GM21825 (cell line): ENCODE results near the gene TOMM7.

Source experiments
- ATAC-seq: cut with Tn5 transposase; IDR thresholded peaks from one replicate; pipeline ENCODE4 v1.9.1; 2021; ENCODE audit warnings: mild to moderate bottlenecking, moderate library complexity; ENCODE audit not compliant: unreplicated experiment

Gene TOMM7

DNA sequence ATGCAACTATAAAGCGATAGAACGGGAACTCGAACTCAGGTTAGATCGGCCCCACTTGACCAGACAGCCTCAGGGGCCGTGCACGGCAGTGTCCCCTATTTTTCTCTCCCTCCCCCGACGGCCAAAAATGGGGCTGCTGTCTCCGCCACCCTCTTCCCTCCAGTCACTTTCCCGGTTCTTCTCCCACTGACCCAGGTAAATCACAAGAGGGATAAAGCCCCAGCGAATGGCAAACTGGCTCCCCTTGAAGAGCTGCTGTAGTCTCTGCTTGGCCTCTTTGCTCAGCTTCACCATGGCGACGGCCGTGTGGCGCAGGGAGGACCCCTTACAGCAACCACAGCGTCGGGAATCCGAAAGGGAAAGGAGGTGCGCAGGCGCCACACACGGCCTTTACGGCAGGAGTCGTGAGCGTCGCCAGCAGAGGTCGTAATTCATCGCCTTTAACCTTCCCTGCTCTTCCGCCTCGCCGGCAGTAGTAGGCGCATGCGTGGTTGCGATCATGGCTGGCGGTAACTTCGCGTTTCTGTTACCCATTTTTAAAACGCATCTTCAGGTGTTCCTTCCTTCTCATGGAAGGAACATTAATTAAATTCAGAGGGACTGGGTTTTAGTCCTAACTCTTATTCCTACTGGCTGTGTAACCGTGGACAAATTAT is at the start of gene TOMM7:
TSS of gene TOMM7 (minus strand) at position 364 of the 656 bp plus-strand sequence. CDS start at position 294, 70 bp downstream.
- peak; percentile 84 for ATAC-seq

DNA sequence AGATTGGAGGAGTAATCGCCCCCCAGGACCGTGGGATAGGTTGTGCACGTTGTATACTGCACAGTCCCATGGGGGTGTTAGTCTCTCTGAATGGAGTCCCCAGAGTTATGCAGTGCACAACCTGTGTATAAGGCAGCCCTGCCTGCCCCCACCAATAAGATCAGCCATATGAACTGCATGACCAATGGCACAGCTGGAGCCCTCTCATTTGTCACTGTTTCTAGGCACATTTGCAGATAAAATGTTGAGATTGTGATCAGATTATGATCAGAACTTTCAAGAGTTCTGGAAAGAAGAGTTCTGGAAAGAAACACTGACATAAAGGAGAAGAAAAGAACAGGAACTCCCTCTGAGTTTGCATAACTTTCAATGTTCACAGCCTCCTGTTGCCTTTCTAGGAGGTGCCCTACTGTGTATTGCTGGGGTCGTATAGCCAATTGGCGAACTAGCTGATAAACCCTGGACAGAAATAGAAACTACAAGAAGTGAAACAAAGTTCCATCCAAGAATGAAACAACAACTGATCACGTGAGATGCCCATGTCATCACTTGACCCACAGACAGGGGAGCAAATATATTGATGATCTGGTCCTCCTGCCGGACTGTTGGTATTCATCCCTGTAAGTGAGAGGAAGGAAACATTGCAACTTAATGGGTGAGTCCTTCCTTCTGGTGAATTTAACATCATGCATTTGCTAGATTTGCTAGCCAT is 49.6 kb upstream of the TOMM7 start:
- peak; percentile 90 for ATAC-seq

DNA sequence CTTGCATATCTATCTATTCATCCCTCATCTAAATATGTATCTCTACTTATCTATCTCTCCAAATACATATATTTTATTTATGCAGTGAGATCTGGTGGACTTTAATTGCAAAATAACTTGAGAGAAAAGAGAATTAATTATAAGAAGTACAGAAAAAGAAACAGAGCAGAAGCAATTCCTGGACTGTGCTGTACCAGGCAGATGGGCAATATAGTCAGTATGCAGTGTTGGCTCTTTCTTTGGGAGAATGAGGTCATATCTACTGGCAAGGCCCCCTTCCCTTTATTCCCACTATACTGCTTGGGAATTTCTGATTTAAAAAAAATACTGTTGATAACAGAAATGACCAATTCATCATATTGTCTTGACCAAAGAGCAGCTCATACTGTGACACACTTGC is 49.0 kb upstream of the TOMM7 start:
- ATAC-seq = no peak

DNA sequence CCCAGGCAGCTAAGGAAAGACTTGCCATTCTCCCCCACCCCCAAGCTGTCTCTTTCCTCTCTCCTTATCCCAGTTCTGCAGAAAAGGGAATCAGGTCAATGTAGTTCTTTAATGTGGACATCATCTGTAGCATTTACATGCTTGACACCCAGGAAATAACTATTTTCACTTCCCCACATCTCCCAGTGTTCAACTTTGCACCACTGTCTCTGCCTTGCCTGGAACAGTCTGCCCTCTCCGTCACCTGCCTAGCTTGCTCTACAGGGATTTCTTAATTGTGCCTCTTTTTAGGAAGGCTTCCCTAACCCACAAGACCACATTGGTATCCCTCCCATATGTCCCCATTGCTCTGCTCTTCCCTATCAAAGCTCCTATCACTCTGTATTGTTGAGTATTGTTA is 45.9 kb upstream of the TOMM7 start:
- ATAC-seq = no peak

DNA sequence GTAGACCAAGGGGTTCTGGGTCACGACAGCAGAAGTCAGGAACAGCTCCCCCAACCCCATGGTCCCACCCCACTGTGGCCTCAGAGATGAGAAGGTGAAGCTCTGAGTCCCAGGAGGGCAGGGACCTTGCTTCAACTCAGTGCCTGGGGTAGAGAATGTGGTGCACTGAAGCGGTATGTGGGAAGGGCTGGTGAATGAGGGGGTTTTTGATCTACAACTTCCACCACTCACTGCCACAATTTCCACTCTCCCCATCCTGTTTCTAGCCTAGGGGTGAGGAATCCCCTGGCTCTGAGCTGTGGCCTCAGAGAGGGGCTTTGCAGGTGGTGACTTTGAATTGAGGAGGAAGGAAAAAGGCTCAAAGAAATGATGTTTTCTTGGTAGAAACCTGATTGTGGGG is 44.9 kb upstream of the TOMM7 start:
- no peak for ATAC-seq

DNA sequence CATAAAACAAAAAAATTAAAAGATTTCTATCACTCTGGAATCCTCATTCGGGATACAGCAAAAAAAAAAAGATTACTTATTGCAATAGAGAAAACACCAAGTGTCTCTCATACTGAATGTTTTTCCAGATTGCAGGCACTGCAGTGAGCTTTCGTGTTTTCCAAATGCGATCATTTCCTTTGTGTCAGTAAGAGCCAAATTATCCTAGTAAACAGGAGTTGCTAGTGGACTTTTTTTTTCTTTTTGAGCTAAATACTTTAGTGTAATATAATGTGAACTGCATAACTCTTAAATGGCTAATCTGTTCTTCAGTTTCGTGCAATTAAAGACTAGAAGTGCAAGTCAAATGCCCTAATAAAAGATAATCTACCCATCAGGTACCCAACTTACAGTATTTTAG is 44.4 kb upstream of the TOMM7 start:
- ATAC-seq = no peak

DNA sequence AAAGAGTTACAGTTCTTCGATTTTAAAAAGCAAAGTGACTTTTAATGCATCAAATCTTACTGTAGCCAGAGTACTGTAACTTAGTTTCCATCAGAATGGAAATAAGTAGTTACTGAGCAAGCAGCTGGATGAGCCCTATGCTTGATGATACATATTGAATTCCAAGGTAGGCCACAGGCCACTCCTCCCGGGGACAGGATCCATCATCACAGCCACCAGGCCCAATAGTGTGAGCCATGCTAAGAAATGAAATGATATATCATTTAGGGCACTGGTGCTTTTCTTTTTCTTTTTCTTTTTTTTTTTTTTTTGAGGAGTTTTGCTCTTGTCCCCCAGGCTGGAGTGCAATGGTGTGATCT is 42.9 kb upstream of the TOMM7 start:
- ATAC-seq = no peak

DNA sequence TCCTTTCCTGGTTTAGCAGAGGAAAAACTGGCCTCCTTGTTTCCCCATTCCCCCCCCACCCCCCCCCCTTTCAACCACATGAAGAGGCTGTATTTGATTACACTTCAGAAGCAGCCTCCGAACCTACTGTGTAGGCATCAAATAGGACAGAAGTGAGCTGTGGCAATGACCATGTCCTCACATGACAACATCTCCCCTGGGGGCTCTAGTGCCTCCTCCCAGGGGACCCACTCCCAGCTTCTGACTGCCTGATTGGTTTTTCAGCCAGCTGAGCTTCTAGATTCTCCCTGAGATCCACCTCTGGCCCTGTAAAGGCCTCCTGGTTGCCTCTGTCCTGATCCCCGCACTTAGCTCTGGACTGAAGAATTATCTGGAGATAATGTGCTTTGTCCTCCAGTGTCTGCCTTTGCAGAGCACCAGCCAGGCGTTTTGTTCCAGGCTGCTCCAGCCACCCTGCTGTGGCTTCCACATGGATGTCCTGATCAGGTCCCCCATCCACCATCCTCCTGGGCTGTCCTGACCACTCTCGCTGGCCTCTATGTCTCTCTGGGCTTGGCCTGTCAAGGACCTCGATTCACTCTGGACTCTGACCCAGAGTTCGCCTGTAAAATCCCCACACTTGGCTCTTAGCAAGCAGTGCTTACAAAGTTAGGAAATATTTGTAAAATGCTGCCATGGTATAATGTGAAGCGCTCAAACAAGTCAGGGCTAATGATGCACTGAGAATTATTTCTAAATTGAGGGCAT is 42.4 kb upstream of the TOMM7 start:
- no peak for ATAC-seq

DNA sequence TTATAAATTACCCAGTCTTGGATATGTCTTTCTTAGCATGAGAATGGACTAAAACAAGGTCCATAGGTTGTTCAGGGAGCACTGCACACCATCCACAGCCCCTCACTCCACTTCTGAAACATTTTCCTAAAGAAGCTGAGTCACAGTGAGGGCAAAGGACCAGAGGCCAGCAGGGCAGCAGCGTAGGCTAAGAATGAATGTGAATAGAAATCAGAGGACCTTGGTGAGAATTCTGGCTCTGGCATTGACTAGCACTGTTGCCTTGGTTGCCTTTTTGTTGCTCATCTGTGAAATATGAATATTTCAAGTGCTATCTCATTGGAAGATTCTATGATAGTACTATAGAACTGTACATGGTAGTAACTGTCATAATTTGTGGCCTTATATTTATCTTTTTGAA is 41.7 kb upstream of the TOMM7 start:
- no peak for ATAC-seq

DNA sequence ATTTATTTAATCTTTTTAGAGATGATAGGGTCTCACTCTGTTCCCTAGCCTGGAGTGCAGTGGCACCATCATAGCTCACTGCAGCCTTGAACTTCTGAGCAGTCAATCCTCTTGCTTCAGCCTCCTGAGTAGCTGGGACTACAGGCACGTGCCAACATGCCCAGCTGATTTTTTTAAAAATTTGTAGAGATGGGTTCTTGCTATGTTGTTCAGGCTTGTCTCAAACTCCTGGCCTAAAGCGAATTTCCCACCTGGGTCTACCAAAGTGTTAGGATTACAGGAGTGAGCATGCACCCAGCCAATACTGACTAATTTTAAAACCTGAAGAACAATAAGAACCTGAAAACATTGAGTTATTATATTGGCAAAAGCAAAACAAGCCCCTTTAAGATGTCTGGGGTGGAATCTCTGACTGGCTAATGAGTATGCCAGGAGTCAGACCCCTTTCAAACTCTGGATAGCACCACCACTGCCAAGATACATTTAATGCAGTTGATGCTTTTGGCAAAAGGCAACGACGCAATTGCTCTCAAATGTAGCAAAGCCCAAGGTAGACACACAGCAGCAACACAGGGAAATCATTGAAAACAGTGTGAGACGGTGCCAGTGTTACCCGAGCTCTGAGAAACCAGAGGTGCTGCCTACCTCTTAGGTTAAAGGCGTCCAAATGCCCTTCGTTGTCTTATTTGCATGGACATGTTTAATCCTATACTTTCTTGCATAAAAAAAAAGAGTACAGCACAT is 40.7 kb upstream of the TOMM7 start:
- ATAC-seq = no peak

DNA sequence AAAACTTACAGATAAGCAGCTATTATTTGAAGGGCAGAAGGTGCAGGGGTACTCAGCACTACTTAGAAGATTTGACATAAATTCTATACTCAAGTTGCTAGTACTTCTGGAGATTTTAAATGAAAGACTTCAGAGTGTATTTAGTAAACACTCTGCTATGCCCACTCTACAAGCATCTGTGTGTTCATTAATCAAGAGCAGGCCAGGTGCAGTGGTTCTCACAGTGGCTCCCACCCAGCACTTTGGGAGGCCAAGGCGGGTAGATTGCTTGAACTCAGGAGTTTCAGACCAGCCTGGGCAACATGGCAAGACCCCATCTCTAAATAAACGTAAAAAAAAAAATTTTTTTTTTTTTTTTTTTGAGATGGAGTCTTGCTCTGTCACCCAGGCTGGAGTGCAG is 38.9 kb upstream of the TOMM7 start:
- ATAC-seq = no peak

DNA sequence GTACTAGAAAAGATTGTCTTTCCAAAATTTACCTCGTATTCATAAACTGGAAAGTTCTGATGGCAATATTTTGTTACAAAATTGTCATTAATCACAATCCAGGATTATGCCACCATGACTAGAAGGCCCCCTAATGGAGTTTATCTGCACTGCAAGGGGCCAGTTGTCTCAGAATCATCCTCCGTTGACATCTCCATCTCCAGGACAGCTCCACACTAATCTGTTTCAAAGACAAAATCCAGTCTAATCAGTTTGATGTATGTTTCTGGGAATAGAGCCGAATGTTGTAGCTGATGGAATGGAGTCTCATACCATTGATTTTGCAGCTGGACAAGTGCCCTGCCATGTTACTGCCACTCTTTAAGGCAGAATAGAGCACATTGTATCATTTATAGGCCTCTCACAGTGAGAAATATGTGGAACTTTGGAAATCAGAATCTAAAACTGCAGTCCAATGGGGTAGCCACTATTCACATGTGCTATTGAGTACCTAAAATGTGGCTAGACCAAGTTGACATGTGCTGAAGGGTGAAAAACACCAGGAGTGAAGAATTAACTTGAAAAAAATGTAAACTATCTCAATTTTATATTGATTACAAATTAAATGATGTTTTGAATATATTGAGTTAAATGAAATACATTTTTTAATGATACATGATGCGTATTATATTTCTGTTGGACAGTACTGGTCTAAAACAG is 38.3 kb upstream of the TOMM7 start:
- no peak for ATAC-seq

DNA sequence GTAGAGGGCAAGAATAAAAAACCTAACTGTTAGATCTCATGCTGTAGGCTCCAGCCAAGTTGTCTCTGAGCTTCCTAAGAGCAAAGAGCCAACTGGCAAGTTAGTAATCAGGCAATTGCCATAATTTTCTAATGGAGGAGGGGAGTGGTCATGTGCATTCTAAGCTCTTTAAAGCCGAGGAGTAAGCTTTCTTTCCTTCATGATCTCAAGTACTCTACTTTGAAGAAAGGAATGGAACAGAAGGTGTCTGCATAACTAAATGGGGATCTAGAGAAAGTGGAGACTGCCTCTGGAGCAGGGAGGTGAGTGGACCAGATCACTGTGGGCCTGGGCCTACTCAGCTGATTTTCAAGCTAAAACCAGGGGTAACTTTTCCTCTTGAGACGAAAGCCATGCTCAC is 37.7 kb upstream of the TOMM7 start:
- no peak for ATAC-seq

DNA sequence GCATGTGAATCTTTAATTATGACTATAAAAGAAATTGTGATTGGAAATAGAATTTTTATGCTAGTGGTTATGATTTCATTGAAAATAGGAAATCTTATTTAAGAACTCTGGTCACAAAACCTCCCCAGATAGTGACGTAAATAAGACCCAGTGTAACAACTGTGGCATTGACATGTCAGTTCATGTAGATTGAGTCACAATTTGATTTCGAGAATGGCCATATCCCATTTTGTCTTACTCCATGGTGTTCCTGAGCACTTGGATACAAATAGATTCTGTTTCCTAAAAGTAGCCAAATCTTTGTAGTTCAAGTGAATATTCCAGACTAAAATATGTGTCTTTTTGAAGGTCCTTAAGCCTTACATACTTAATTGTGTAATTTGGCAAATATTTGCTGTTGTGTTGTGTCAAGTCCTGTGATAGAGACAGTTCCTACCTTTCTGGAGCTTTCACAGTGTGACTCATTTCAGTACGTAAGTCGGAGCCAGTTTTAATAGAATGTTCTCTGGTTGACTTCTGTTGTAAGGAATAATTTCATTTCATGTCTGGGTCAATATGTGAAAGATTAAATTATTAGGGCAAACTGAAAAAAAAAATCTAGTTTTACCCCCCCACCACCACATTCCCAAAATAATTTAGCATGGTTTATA is 37.1 kb upstream of the TOMM7 start:
- no peak for ATAC-seq

DNA sequence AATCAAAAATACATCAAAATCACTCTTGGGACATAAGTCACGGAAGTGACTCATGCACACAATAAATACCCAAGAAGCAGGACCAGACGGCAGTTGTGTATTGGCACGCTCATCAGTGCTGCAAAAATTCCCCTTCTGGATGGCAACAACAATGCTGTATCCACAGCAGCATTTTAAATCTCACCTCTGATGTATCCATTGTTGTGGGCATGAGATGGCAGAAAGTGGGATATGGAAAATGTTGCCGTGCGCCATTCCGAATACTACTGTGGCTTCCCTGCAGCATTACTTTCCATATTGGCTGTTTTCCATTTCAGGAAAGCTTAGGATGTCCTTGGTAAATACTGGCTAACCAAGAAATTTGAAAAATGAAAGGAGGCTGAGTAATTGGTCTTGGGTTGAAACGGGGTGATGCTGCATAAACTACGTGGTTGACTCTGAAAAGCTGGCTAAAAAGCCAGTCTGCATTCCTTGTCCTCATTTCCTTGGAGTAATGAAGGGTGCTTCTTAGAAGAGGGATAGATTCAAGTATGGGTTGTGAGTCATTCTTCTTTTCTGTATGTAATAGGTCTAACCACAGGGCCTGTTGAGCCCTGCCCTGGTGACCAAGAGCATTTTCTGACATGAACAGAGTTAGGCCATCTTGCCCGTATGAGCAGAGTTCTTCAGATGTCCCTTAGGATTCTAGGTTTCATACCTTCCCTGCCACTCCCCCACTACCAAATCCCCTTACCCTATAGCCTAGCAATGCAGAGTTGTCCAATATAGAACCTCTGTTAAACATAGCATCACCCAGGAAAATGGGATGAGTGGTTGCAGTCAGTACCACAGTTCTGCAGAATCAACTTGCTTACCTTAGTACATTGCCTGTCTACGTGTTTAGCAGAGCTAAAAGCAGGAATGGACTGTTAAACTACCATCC is 36.3 kb upstream of the TOMM7 start:
- ATAC-seq = no peak

DNA sequence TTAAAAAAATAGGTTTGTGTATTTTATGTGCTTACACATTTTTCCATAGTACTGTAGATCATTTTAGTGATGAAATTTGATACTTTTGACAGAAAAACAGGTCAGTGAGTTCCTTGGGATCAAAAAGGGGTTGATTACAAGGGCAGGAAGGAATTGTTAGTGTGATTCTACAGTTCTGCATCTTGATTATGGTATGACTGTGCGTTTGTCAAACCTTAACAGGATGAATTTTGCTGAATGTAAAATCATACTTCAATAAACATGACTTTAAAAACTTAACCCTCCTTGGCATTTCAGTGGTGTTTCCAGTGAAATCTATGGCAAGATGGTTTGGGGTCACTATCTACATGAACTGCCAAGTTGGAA is 35.6 kb upstream of the TOMM7 start:
- ATAC-seq = no peak

DNA sequence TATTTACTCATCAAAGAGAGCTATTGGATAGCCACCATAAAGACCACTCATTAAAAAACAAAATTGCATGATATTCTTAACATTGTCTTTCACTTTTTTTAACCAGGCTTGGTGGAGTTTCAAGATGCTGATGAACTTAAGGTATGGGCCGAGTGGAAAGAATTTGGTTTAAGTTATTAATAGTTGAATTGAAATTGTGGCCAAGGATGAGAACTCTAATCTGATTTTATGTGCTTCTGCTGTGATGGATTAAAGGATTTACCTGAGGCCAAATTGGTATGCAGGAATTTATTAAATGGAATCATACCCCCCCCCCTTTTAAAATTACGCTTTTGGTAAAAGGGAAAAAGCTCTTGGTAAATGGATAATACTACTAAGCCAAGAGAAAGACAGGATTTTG is 33.8 kb upstream of the TOMM7 start:
- ATAC-seq = no peak

DNA sequence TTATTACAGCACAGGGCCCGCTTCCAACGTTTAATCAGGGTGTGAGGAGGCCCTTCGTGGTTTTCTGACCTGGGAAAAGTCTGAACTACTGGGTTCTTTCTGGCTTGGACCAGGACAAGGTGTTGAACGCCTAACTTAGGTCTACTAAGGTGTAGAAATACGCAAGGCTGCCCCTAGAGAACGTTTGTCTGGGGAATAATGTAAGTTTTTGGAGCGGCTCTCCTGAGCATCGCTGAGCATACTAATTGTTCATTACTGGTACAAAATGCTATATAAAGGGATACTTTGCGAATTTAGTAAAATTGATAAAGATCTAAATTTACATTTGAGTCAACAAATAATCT is 32.4 kb upstream of the TOMM7 start:
- ATAC-seq = no peak
